ENCODE data around the gene NUDT2. TPM values are rescaled to one million over a fixed set of nuclear protein-coding genes. Genes with fewer than 3 reads are reported as not detected.
A peak's percentile ranks its signal among the peaks of the same experiment; 100 is the strongest.
"Not testable (repeated sequence)": the region's sequence is repeated elsewhere in the genome, so short reads cannot be mapped to it uniquely, and the experiment has no call there.

NUDT2 gene
- 10 to 100 TPM; 42.7 to 42.9 TPM for total RNA-seq

DNA sequence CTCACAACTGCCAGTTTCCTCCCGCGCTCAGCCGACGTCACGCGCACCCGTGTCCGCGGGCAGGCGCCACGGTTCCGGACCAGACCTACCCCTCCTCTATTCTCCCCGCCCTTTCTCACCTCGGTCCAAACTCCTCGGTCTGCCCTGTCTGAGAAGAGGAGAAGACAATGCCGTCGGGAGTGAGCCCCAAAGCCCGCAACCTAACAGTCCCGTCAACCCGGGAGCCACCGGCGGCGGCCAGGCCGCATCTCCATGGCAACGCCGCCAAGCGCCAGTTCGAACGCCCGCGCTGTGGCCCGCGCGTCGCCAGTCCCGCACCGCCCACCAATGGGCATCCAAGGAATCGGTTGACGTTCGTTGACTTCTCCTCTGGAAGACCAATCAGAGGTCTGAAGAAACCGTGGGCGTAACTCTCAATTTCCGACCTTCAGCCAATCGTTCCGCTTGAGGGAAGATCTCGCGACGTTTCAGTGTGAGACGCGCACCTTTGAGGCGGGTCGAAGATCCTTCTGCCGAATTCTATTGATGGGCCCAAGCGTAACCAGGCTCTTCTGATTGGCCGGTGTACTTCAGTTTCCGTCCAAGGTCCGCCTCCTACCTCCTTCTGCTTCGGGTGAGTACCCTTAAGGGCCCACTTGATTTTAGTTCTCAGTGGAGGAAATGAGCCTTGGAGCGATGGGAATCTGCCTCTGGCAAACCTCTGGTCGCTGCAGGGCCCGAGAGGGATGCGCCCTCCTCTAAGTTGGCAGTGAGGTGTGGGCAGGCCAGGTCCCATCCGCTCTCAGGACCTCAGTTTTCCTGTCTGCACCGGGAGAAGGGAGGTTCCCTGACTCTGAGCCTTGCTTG, at the start of gene NUDT2, which contains the start of gene KIF24:
NUDT2 (plus strand) TSS at position 583 of the 846 bp plus-strand sequence. CDS start 9,471 bp downstream, outside the sequence.
KIF24 (minus strand) TSS at position 282 of the 846 bp plus-strand sequence. CDS start 17,922 bp downstream, outside the sequence.
- peak; percentile 93 to 94 for ATAC-seq
- peak; percentile 93 to 99 for DNase-seq (ENCODE audit: low spot score in 2 of 2)
- no peaks in the 10 kb centered on the region for H3K9me3 Mint-ChIP-seq
- H3K27ac Mint-ChIP-seq = peak within 1 kb of the TSS; percentile 98 to 100
- peaks cover 7 to 19% of the 10 kb centered on the region in 2 donors for H3K36me3 Mint-ChIP-seq

- no peak overlapping the region for H3K27ac Mint-ChIP-seq
- ATAC-seq = no peak
- H3K36me3 Mint-ChIP-seq = peaks cover 0 to 11% of the 10 kb centered on the region in 2 donors
- no peak for DNase-seq (ENCODE audit: low spot score in 2 of 2)
- no peaks in the 10 kb centered on the region for H3K9me3 Mint-ChIP-seq
Observed at GRCh38 chr9:34282096-34282495, 47.3 kb upstream of the NUDT2 start.

- no peak for DNase-seq (ENCODE audit: low spot score in 2 of 2)
- H3K36me3 Mint-ChIP-seq = peaks cover 0 to 12% of the 10 kb centered on the region in 2 donors
- no peak for ATAC-seq
- no peaks in the 10 kb centered on the region for H3K9me3 Mint-ChIP-seq
- H3K27ac Mint-ChIP-seq = no peak overlapping the region
Observed at GRCh38 chr9:34289159-34289558, 40.2 kb upstream of the NUDT2 start.

DNA sequence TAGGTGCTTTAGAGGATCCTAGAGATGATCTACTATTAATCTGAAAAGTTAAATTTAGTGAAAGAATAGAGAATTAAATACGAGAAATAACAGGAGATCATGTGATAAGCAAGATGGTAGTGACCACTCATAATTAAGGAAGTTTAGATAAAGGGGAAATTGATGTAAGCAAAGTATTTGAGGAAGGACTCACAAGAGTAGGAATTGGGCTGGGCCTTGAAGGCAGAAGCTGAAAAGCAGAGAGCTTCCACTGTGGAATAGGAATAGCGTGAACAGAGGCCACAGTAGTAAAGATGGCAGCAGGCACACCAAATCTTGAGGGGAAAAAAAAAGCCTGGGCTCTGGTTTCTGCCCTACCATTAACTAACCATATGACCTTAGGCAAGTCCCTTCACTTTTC, 38.3 kb upstream of the NUDT2 start:
- H3K27ac Mint-ChIP-seq = no peak overlapping the region
- DNase-seq (ENCODE audit: low spot score in 2 of 2) (no peak), ATAC-seq (no peak)
- peaks cover 0 to 12% of the 10 kb centered on the region in 2 donors for H3K36me3 Mint-ChIP-seq
- no peaks in the 10 kb centered on the region for H3K9me3 Mint-ChIP-seq

DNA sequence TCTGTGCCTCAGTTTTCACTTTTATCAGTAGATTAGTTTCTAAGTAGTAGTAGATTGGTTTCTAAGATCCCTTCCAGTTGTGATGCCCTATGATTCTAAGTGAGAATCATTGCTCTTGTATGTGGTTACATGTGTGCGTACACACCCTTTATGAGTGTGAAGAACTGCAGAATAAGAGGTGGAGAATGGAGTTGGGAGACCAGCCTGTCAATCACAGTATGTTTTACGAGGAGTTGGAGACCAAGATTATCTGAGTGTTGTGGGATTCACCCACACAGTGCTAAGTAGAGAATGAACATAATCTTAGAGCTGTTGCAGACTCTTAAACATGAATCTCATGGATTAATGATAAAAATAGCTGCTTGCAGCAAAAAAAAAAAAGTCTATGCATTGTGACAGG, 37.9 kb upstream of the NUDT2 start:
- no peak for ATAC-seq

DNA sequence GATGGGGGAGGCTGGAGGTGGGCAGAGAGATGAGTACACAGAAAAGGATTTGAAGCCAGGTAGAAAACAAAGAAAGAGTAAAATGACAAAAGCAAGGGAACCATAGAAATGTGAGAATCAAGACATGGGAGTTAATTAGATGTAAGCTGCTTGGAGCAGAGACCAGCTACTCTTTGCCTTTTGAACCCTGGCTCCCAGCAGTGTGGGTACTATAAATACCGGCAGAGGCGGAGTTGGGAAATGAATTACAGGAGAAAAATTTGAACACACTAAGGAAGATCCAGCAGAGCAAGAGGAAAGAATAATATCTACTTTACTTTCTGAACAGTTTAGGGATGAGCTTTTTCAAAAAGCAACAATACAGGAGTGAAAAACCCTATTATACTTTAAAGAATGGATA, 36.8 kb upstream of the NUDT2 start:
- ATAC-seq (no peak), DNase-seq (ENCODE audit: low spot score in 2 of 2) (no peak)
- Mint-ChIP-seq H3K27ac (no peak overlapping the region), H3K9me3 (no peaks in the 10 kb centered on the region), H3K36me3 (no peaks in the 10 kb centered on the region)

More for the DNA sequence above, 37.9 kb upstream of the NUDT2 start:
- Mint-ChIP-seq H3K36me3 (peaks cover 0 to 8% of the 10 kb centered on the region in 2 donors), H3K27ac (no peak overlapping the region), H3K9me3 (no peaks in the 10 kb centered on the region)
- DNase-seq (ENCODE audit: low spot score in 2 of 2) = no peak

- not testable (repeated sequence) for H3K27ac Mint-ChIP-seq; ATAC-seq; DNase-seq (ENCODE audit: low spot score in 2 of 2); H3K36me3 Mint-ChIP-seq; H3K9me3 Mint-ChIP-seq
Observed at GRCh38 chr9:34301064-34301463, 28.3 kb upstream of the NUDT2 start.

DNA sequence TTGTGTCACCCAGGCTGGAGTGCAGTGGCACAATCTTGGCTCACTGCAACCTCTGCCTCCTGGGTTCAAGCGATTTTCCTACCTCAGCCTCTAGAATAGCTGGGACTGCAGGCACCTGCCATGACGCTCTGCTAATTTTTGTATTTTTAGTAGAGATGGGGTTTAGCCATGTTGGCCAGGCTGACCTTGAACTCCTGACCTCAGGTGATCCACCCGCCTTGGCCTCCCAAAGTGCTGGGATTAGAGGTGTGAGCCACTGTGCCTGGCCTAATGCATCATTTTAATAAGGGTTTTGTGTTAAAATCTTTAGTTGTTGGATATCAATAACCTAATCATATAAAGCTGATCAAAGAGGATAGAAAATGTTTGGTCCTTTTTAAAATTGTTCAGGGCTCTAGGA, 21.1 kb upstream of the NUDT2 start:
- not testable (repeated sequence) for DNase-seq (ENCODE audit: low spot score in 2 of 2); H3K27ac Mint-ChIP-seq; ATAC-seq; H3K36me3 Mint-ChIP-seq; H3K9me3 Mint-ChIP-seq

GRCh38 chr9:34310215-34310614, 19.2 kb upstream of the NUDT2 start:
- Mint-ChIP-seq H3K9me3 (no peaks in the 10 kb centered on the region), H3K36me3 (no peaks in the 10 kb centered on the region), H3K27ac (no peak overlapping the region)
- DNase-seq (ENCODE audit: low spot score in 2 of 2) (no peak), ATAC-seq (no peak)

GRCh38 chr9:34311499-34312185, 17.7 kb upstream of the NUDT2 start:
- Mint-ChIP-seq H3K36me3 (no peaks in the 10 kb centered on the region), H3K9me3 (no peaks in the 10 kb centered on the region), H3K27ac (no peak overlapping the region)
- ATAC-seq = no peak
- no peak for DNase-seq (ENCODE audit: low spot score in 2 of 2)

GRCh38 chr9:34317436-34317835, 11.9 kb upstream of the NUDT2 start:
- Mint-ChIP-seq H3K27ac (no peak overlapping the region), H3K9me3 (no peaks in the 10 kb centered on the region), H3K36me3 (no peaks in the 10 kb centered on the region)
- DNase-seq (ENCODE audit: low spot score in 2 of 2) = no peak
- ATAC-seq = no peak

DNA sequence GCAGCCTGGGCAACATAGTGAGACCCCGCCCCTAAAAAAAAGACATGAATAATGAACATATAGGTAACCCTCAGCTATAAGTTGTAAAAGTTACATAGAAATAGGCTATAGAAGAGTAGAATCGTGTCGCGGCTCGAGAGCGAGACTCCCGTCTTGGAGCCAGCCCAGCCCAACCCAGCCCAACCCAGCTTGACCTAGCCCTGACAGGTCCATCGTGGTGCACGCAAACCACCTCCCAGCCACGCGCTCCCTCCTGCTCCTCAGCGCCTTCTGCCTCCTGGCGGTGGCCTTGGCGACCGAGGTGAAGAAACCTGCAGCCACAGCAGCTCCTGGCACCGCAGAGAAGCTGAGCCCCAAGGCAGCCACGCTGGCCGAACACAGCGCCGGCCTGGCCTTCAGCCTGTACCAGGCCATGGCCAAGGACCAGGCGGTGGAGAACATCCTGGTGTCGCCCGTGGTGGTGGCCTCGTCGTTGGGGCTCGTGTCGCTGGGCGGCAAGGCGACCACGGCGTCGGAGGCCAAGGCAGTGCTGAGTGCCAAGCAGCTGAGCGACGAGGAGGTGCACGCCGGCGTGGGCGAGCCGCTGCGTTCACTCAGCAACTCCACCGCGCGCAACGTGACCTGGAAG, 11.1 kb upstream of the NUDT2 start:
- DNase-seq (ENCODE audit: low spot score in 2 of 2) (no peak), ATAC-seq (no peak)
- peak overlapping the region in 1 of 2 donors; percentile 55 for H3K27ac Mint-ChIP-seq
- H3K36me3 Mint-ChIP-seq = no peaks in the 10 kb centered on the region
- H3K9me3 Mint-ChIP-seq = no peaks in the 10 kb centered on the region

- no peaks in the 10 kb centered on the region for H3K36me3 Mint-ChIP-seq
- H3K9me3 Mint-ChIP-seq = no peaks in the 10 kb centered on the region
- ATAC-seq = no peak
- no peak for DNase-seq (ENCODE audit: low spot score in 2 of 2)
- no peak overlapping the region for H3K27ac Mint-ChIP-seq
Observed at GRCh38 chr9:34321451-34321850, 7.9 kb upstream of the NUDT2 start.

DNA sequence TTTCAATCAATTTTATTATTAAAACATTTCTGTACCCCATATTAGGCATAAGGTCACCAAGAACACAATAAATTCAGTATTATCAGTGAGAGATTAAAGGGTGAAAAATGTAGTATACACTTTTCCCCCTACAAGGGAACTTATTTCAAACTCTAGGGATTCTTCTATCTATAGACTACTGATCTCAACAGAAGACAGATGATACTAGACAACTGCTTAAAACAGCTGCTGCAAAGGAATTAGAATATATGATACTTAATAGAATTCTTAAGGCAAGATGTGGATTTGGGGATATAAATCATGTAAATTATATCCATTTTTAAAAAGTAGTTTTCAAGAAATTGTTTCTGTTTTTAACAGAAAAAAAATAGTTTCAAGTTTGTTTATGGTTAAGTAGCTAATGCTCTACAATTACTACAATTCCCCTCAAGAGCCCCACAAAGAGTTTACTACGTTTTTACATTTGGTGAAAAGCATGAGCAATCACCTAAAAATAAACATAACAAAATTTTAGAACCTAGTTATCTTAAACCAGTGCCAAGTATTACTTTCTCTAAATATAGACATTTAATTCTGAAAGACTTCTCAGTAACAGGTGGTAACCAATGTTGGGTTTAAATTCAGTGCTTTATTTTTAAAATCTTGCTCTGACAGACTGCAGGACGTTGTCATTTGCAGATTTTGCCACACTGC, 6.3 kb upstream of the NUDT2 start:
- Mint-ChIP-seq H3K27ac (no peak overlapping the region), H3K36me3 (peaks cover 0 to 2% of the 10 kb centered on the region in 2 donors), H3K9me3 (no peaks in the 10 kb centered on the region)
- no peak for DNase-seq (ENCODE audit: low spot score in 2 of 2)
- no peak for ATAC-seq

DNA sequence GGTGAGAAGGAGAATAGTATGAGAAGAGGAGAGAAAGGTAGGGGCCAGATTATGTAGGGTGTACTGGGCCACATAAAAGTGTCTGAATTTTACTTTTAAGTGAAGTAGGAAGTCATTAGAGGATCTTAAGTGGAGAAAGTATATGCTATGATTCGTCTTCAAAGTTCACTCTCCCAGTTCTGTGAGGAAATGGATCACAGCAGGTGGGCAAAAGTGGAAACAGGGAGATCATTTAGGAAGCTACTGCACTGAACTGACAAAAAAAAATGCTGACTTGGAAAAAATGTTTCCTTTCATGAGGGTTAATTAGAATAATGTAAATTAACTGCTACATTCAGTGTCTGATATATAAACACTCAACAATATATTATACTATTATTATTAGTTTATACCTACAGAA, 2.7 kb upstream of the NUDT2 start:
- Mint-ChIP-seq H3K27ac (no peak overlapping the region), H3K36me3 (peaks cover 7 to 19% of the 10 kb centered on the region in 2 donors), H3K9me3 (no peaks in the 10 kb centered on the region)
- DNase-seq (ENCODE audit: low spot score in 2 of 2) (no peak), ATAC-seq (no peak)

- Mint-ChIP-seq H3K27ac (peak overlapping the region; percentile 98 to 100), H3K36me3 (peaks cover 7 to 19% of the 10 kb centered on the region in 2 donors), H3K9me3 (no peaks in the 10 kb centered on the region)
- DNase-seq (ENCODE audit: low spot score in 2 of 2) (no peak), ATAC-seq (peak in 1 of 2 donors; percentile 1)
Observed at GRCh38 chr9:34328500-34328986, 826 bp upstream of the NUDT2 start.
